ENCODE results near the gene CTNNA3.

The CTNNA3 gene

DNA sequence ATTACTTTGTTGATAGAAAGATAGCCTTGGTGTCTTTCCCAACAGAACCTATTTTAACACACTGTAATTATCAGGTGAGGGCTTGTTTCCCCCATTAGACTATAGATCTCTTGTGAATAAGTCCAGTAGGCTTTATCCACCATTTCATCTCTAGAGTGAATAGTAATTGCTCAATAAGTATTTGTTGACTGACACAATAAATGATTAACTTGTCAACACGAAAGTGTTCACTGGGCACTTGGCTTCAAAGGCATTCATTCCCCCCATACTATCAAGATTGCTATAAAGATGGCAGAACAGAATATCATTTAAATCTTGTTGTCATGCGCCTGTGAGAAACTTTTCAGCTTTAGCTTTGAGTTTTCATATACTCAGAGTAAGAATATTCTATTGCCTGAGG lies 1194.6 kb downstream of the CTNNA3 start:
- H3K27ac ChIP-seq (ENCODE audit: insufficient read depth, low read length, poor library complexity, severe bottlenecking), result no peak overlapping the region
- H3K27me3 ChIP-seq (replicated peaks; ENCODE audit: control insufficient read depth, insufficient read depth, low read length, poor library complexity, severe bottlenecking), result no peaks in the 10 kb centered on the region
- no peaks in the 10 kb centered on the region for H3K36me3 ChIP-seq (ENCODE audit: control insufficient read depth, insufficient read depth, low read length)
- no peaks in the 10 kb centered on the region for H3K4me1 ChIP-seq (ENCODE audit: control insufficient read depth, insufficient read depth, low read length, poor library complexity, severe bottlenecking)
- H3K4me3 ChIP-seq (ENCODE audit: insufficient read depth, low read depth, low read length, poor library complexity, severe bottlenecking), result no peak overlapping the region
- H3K9me3 ChIP-seq (ENCODE audit: control insufficient read depth, low read length), result no peaks in the 10 kb centered on the region
- DNase-seq, result no peak

DNA sequence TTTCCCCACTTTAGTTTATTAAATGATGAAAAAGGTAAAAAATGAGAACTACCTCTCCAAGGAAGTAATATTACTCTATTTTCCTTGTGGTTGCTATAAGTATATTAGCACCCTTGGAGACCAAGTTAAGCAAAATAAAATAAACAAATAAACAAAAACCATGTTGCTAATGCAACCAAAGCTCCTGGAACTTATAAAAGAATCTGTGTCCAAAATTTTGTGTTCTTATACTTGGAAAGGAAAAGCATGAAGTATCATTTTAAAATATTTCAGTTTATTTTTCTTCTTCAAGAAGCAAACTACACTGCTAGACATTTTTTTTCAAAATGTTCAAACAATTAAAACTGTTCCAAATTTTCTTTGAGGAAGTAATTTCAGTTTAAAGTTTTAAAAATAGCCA lies 1212.0 kb downstream of the CTNNA3 start:
- Histone ChIP-seq H3K36me3 (ENCODE audit: control insufficient read depth, insufficient read depth, low read length) (no peaks in the 10 kb centered on the region), H3K9me3 (ENCODE audit: control insufficient read depth, low read length) (no peaks in the 10 kb centered on the region), H3K27ac (ENCODE audit: insufficient read depth, low read length, poor library complexity, severe bottlenecking) (no peak overlapping the region), H3K27me3 (replicated peaks; ENCODE audit: control insufficient read depth, insufficient read depth, low read length, poor library complexity, severe bottlenecking) (no peaks in the 10 kb centered on the region), H3K4me3 (ENCODE audit: insufficient read depth, low read depth, low read length, poor library complexity, severe bottlenecking) (no peak overlapping the region), H3K4me1 (ENCODE audit: control insufficient read depth, insufficient read depth, low read length, poor library complexity, severe bottlenecking) (no peaks in the 10 kb centered on the region)
- no peak for DNase-seq

DNA sequence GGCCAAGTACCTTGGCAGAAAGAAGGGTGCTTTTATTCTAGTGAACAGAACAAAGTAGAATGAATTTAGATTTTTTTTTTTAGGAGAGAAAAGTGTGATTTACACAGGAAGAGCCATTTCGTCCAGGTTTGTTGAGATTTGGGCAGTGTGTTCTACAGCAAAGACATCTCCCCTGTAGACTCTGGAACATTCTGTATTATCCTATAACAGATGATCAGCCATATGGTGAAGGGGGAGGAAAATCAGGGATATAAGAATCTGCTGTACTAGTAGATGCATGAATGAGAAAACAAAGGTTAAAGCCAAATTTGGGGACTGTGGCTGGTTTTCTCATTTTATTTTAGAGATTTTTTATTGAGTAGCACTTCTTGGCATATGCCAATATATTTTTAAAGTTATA lies 1223.8 kb downstream of the CTNNA3 start:
- no peak overlapping the region for H3K27ac ChIP-seq (ENCODE audit: insufficient read depth, low read length, poor library complexity, severe bottlenecking)
- DNase-seq, result no peak
- no peaks in the 10 kb centered on the region for H3K27me3 ChIP-seq (replicated peaks; ENCODE audit: control insufficient read depth, insufficient read depth, low read length, poor library complexity, severe bottlenecking)
- no peaks in the 10 kb centered on the region for H3K9me3 ChIP-seq (ENCODE audit: control insufficient read depth, low read length)
- H3K36me3 ChIP-seq (ENCODE audit: control insufficient read depth, insufficient read depth, low read length), result no peaks in the 10 kb centered on the region
- H3K4me3 ChIP-seq (ENCODE audit: insufficient read depth, low read depth, low read length, poor library complexity, severe bottlenecking), result no peak overlapping the region
- no peaks in the 10 kb centered on the region for H3K4me1 ChIP-seq (ENCODE audit: control insufficient read depth, insufficient read depth, low read length, poor library complexity, severe bottlenecking)

DNA sequence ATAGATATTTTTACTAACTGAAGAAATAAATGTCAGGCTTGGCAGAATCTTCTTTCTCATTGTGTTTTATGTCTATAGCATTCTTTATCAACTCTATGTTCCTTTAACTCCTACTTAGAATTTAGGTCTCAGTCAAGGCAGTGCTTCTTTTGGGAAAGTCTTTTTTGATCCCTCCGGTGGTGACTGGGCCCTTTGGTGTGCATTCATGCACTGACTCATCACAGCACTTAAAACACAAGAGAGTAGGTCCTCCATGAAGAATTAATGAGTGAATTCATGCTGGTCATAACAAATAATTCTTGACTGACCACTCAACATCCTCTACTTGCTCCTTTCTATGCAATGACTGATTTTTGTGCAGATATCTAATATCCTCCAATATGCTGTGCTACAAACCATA lies 1229.0 kb downstream of the CTNNA3 start:
- no peak for DNase-seq
- no peaks in the 10 kb centered on the region for H3K4me1 ChIP-seq (ENCODE audit: control insufficient read depth, insufficient read depth, low read length, poor library complexity, severe bottlenecking)
- no peaks in the 10 kb centered on the region for H3K9me3 ChIP-seq (ENCODE audit: control insufficient read depth, low read length)
- H3K36me3 ChIP-seq (ENCODE audit: control insufficient read depth, insufficient read depth, low read length), result no peaks in the 10 kb centered on the region
- H3K27ac ChIP-seq (ENCODE audit: insufficient read depth, low read length, poor library complexity, severe bottlenecking), result no peak overlapping the region
- no peaks in the 10 kb centered on the region for H3K27me3 ChIP-seq (replicated peaks; ENCODE audit: control insufficient read depth, insufficient read depth, low read length, poor library complexity, severe bottlenecking)
- H3K4me3 ChIP-seq (ENCODE audit: insufficient read depth, low read depth, low read length, poor library complexity, severe bottlenecking), result no peak overlapping the region

DNA sequence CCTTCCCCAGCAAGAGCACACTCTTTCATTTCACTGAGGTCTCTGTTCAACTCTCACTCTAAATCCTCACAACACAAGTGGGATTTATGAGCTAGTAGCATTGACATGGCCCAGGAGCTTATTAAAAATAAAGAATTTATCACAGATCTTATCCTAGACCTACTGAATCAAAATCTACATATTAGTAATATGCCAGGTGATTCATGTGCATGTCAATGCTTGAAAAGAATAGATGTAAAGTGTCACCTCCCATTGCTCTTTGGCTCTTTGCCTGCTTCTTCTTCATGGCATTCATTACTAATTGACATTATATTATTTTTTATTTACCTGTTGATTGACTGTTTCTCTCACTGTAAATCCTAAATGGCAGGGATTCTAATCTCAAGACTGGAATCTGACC lies 1229.4 kb downstream of the CTNNA3 start:
- no peaks in the 10 kb centered on the region for H3K36me3 ChIP-seq (ENCODE audit: control insufficient read depth, insufficient read depth, low read length)
- H3K9me3 ChIP-seq (ENCODE audit: control insufficient read depth, low read length), result no peaks in the 10 kb centered on the region
- no peak for DNase-seq
- H3K4me1 ChIP-seq (ENCODE audit: control insufficient read depth, insufficient read depth, low read length, poor library complexity, severe bottlenecking), result no peaks in the 10 kb centered on the region
- no peak overlapping the region for H3K4me3 ChIP-seq (ENCODE audit: insufficient read depth, low read depth, low read length, poor library complexity, severe bottlenecking)
- no peaks in the 10 kb centered on the region for H3K27me3 ChIP-seq (replicated peaks; ENCODE audit: control insufficient read depth, insufficient read depth, low read length, poor library complexity, severe bottlenecking)
- no peak overlapping the region for H3K27ac ChIP-seq (ENCODE audit: insufficient read depth, low read length, poor library complexity, severe bottlenecking)

DNA sequence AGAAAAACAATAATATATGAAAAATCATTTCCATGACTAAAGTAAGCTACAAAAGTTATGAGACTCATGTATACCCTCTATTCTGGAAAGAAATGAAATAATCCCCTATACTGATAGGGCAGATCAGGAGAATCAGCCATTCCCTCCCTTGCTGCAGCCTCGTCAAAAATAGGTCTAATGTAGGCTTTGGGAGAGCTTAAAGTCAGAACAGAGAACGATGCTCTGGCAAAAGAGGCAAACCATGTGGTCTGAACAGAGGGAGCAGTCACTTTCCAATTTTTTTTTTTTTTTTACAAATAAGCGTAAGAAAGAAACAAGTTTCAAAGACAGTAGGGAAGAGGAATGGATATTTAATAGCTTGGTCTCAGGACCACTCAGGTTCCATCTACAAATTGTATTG lies 1232.4 kb downstream of the CTNNA3 start:
- H3K27me3 ChIP-seq (replicated peaks; ENCODE audit: control insufficient read depth, insufficient read depth, low read length, poor library complexity, severe bottlenecking), result no peaks in the 10 kb centered on the region
- H3K4me1 ChIP-seq (ENCODE audit: control insufficient read depth, insufficient read depth, low read length, poor library complexity, severe bottlenecking), result no peaks in the 10 kb centered on the region
- no peaks in the 10 kb centered on the region for H3K36me3 ChIP-seq (ENCODE audit: control insufficient read depth, insufficient read depth, low read length)
- H3K9me3 ChIP-seq (ENCODE audit: control insufficient read depth, low read length), result no peaks in the 10 kb centered on the region
- H3K4me3 ChIP-seq (ENCODE audit: insufficient read depth, low read depth, low read length, poor library complexity, severe bottlenecking), result no peak overlapping the region
- DNase-seq, result no peak
- H3K27ac ChIP-seq (ENCODE audit: insufficient read depth, low read length, poor library complexity, severe bottlenecking), result no peak overlapping the region

DNA sequence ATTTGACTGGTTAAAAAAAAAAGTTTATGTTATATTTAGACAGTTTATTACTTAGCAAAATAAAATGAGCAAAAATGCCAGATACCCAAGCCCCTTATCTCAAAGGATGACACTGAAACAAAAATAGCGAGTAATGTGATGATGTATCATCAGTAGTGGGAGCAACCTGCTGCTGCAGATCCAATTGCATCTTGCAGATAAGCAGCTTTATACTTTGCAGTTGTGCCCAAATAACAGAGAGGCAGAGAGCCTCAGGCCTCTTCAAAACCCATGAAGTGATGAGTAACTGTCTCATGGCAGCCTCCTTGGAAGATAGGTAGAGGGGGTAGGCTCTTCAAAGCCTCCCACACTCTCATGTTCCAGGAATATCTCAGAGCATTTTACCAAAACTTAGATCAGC lies 1238.4 kb downstream of the CTNNA3 start:
- Histone ChIP-seq H3K9me3 (ENCODE audit: control insufficient read depth, low read length) (no peaks in the 10 kb centered on the region), H3K36me3 (ENCODE audit: control insufficient read depth, insufficient read depth, low read length) (no peaks in the 10 kb centered on the region), H3K27me3 (replicated peaks; ENCODE audit: control insufficient read depth, insufficient read depth, low read length, poor library complexity, severe bottlenecking) (no peaks in the 10 kb centered on the region), H3K27ac (ENCODE audit: insufficient read depth, low read length, poor library complexity, severe bottlenecking) (no peak overlapping the region), H3K4me1 (ENCODE audit: control insufficient read depth, insufficient read depth, low read length, poor library complexity, severe bottlenecking) (no peaks in the 10 kb centered on the region), H3K4me3 (ENCODE audit: insufficient read depth, low read depth, low read length, poor library complexity, severe bottlenecking) (no peak overlapping the region)
- no peak for DNase-seq

DNA sequence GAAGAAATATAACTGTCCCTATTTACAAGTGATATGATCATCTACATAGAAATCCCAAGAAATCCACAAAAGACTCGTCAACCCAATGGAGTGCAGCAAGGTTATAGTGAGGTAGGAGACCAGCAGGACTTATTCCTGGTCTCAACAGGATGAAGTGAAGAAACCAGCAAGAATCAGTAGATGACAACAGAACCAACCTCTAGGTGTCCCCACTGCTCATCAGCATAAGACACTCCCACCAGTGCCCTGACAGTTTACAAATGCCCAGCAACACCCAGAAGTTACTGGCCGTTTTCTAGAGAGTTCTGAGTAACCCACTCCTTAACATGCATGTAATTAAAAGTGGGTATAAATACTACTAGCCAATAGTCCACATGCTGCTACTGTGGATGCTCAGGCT lies 1240.7 kb downstream of the CTNNA3 start:
- no peak overlapping the region for H3K27ac ChIP-seq (ENCODE audit: insufficient read depth, low read length, poor library complexity, severe bottlenecking)
- H3K9me3 ChIP-seq (ENCODE audit: control insufficient read depth, low read length), result no peaks in the 10 kb centered on the region
- H3K4me3 ChIP-seq (ENCODE audit: insufficient read depth, low read depth, low read length, poor library complexity, severe bottlenecking), result no peak overlapping the region
- no peaks in the 10 kb centered on the region for H3K36me3 ChIP-seq (ENCODE audit: control insufficient read depth, insufficient read depth, low read length)
- no peaks in the 10 kb centered on the region for H3K4me1 ChIP-seq (ENCODE audit: control insufficient read depth, insufficient read depth, low read length, poor library complexity, severe bottlenecking)
- H3K27me3 ChIP-seq (replicated peaks; ENCODE audit: control insufficient read depth, insufficient read depth, low read length, poor library complexity, severe bottlenecking), result no peaks in the 10 kb centered on the region
- DNase-seq, result no peak

DNA sequence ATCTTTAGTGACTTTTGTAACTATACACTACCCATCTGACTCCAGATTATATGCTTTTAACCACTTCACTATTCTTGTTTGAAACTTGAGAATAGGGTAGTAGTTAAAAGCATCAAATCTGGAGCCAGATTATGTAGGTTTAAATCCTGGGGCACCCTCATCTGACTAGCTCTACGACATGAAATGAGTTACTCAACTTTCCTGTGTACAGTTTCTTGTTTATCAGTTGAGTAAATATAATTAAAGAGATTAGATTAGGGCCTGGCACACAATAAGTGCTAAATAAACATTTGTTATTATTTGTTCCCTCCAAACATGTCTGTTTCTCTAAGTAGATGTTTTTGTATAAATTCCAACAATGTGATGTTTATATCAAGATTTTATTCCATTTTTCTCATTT lies 1255.4 kb downstream of the CTNNA3 start:
- no peaks in the 10 kb centered on the region for H3K4me1 ChIP-seq (ENCODE audit: control insufficient read depth, insufficient read depth, low read length, poor library complexity, severe bottlenecking)

DNA sequence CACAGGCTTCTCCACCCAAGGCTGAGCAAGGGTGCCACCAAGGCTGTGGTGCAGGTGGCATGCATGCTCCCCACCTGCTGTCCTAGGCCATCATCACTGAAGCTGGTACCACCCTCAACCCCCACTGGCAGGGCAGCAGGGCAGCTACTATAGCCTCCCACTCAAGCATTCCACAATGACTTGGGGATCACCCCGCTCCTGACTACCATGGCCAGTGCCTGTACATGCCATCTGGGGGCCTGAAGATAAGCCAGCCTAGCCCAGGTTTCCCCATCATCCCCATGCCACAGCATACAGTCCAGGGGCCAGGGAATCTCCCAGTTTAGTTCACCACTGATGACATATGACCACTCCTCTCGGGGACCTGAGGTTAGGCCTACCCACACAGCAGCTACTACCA lies 1281.1 kb downstream of the CTNNA3 start:
- no peak for DNase-seq
- Histone ChIP-seq H3K4me1 (ENCODE audit: control insufficient read depth, insufficient read depth, low read length, poor library complexity, severe bottlenecking) (no peaks in the 10 kb centered on the region), H3K27ac (ENCODE audit: insufficient read depth, low read length, poor library complexity, severe bottlenecking) (no peak overlapping the region), H3K9me3 (ENCODE audit: control insufficient read depth, low read length) (no peaks in the 10 kb centered on the region), H3K36me3 (ENCODE audit: control insufficient read depth, insufficient read depth, low read length) (no peaks in the 10 kb centered on the region), H3K4me3 (ENCODE audit: insufficient read depth, low read depth, low read length, poor library complexity, severe bottlenecking) (no peak overlapping the region), H3K27me3 (replicated peaks; ENCODE audit: control insufficient read depth, insufficient read depth, low read length, poor library complexity, severe bottlenecking) (no peaks in the 10 kb centered on the region)

More for the DNA sequence above, 1255.4 kb downstream of the CTNNA3 start:
- H3K9me3 ChIP-seq (ENCODE audit: control insufficient read depth, low read length), result no peaks in the 10 kb centered on the region
- no peaks in the 10 kb centered on the region for H3K36me3 ChIP-seq (ENCODE audit: control insufficient read depth, insufficient read depth, low read length)
- no peaks in the 10 kb centered on the region for H3K27me3 ChIP-seq (replicated peaks; ENCODE audit: control insufficient read depth, insufficient read depth, low read length, poor library complexity, severe bottlenecking)
- no peak for DNase-seq
- H3K27ac ChIP-seq (ENCODE audit: insufficient read depth, low read length, poor library complexity, severe bottlenecking), result no peak overlapping the region
- no peak overlapping the region for H3K4me3 ChIP-seq (ENCODE audit: insufficient read depth, low read depth, low read length, poor library complexity, severe bottlenecking)

DNA sequence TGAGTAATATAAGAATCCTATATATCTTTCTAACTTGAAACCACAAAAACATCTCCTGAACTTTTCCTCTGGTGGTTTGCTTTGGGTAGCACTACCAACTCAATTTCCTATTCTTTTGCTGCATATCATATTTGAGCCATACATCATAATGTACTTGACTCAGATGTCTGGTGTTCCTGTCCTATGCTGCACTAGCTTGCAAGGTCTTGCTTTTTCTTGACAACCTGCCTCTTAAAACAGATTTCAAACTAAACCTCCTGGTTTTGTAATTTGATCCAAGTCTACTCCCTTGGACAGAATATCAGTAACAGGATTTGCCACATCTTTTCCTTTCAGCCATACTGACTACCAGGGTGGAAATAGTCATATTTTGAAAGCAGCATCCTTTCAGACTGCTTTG lies 1290.4 kb downstream of the CTNNA3 start:
- H3K4me1 ChIP-seq (ENCODE audit: control insufficient read depth, insufficient read depth, low read length, poor library complexity, severe bottlenecking), result no peaks in the 10 kb centered on the region
- H3K27ac ChIP-seq (ENCODE audit: insufficient read depth, low read length, poor library complexity, severe bottlenecking), result no peak overlapping the region
- H3K27me3 ChIP-seq (replicated peaks; ENCODE audit: control insufficient read depth, insufficient read depth, low read length, poor library complexity, severe bottlenecking), result no peaks in the 10 kb centered on the region
- H3K9me3 ChIP-seq (ENCODE audit: control insufficient read depth, low read length), result no peaks in the 10 kb centered on the region
- no peak overlapping the region for H3K4me3 ChIP-seq (ENCODE audit: insufficient read depth, low read depth, low read length, poor library complexity, severe bottlenecking)
- no peak for DNase-seq
- H3K36me3 ChIP-seq (ENCODE audit: control insufficient read depth, insufficient read depth, low read length), result no peaks in the 10 kb centered on the region
